HG02840 (cell line): ENCODE measurements around the gene EVI5L.
"Not testable (repeated sequence)": the region's sequence is repeated elsewhere in the genome, so short reads cannot be mapped to it uniquely, and the experiment has no call there.

ENCODE experiments used
- ATAC-seq: cut with Tn5 transposase; IDR thresholded peaks from one replicate; pipeline ENCODE4 v1.9.1; 2021; ENCODE audit warnings: mild to moderate bottlenecking, moderate library complexity, moderate number of reproducible peaks; ENCODE audit not compliant: unreplicated experiment, low FRiP score

The EVI5L gene

DNA sequence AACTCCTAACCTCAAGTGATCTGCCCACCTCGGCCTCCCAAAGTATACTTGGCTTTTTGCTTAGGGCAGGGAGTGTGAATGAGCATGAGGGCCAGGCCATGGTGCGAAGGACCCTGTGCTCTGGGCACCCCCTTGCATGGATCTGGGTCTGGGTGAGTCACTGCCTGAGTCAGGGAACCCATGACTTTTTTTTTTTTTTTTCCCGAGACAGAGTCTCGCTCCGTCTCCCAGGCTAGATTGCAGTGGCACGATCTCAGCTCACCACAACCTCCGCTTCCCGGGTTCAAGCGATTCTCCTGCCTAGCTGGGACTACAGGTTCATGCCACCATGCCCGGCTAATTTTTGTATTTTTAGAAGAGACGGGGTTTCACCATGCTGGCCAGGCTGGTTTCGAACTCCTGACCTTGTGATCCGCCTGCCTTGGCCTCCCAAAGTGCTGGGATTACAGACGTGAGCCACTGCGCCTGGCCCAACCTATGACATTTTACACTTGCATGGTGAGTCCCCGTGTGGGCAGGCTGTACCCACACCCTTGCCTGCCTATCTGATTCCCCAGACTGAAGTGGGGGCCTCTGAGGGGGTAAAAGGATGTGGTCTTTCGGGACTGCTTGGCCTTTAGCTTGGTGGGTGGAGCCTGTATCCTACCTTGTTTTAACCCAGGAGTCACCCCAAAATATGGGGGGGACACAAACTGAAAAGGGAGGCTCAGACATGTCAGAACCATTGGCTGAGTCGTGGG is 63.5 kb downstream of the EVI5L start:
- ATAC-seq, result not testable (repeated sequence)

DNA sequence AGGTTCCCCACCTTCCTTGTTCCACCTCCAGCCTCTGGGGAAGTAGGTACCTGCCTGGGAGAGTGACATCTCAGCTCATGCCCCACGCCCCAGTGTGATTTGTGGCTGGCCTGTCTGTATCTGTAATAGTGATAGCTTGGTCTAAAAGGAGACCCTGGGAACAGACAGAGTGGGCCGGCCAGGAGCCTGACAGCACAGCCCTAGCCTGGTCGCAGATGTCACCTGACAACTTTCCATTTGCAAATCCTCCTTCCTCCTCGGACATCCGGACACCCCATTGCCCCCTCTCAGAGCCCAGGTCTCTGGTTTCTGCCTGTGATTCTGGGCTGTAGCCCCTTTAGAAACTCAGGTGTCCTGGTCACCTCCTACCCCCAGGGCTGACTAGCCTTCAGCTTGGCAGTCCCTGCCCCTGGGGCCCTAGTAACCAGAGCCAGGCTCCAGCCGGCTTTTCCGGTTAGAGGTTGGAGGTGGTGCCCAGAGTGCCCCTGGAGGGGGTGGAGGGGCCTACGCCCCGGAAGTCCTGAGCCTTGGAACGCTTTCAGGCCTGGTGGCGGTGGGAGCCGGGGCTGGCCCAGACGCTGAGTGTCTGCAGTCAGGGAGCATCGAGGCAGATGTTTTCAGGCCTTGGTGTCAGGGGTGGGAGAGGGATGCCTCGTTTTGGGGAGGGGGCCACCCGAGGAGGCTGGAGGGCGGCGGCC is 64.7 kb downstream of the EVI5L start:
- ATAC-seq, result no peak

DNA sequence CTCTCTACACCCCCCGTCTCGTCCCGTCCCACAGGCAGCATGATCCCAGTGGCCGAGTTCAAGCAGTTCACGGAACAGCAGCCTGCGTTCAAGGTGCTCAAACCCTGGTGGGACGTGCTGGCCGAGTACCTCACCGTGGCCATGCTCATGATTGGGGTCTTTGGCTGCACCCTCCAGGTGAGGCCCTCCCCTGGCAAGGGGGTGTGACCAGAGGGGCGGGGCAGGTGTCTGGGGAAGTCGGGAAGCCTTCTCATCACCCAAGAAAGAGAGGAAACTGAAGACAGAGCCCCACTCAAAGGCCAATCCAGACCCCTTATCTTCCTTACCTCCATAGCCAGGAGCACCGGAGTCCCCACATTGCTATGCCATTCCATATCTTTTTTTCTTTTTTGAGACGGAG is 65.5 kb downstream of the EVI5L start:
- ATAC-seq, result no peak

DNA sequence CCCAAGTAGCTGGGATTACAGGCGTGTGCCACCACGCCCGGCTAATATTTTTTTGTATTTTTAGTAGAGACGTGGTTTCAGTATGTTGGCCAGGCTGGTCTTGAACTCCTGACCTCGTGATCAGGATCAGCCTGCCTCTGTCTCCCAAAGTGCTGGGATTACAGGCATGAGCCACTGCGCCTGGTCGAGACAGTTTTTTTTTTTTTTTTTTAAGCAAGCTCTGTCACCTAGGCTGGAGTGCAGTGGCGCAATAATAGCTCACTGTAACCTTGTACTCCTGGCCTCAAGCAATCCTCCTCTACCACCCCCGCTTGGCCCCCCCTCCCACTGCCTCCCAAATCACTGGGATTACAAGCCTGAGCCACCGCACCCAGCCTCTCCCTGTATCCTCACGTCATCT is 67.3 kb downstream of the EVI5L start:
- no peak for ATAC-seq

GRCh38 chr19:7898967-7899366 is 68.9 kb downstream of the EVI5L start:
- no peak for ATAC-seq

GRCh38 chr19:7899751-7900378 is 69.8 kb downstream of the EVI5L start:
- ATAC-seq, result no peak

GRCh38 chr19:7900401-7900870 is 70.4 kb downstream of the EVI5L start:
- no peak for ATAC-seq

GRCh38 chr19:7900931-7901330 is 70.9 kb downstream of the EVI5L start:
- no peak for ATAC-seq

DNA sequence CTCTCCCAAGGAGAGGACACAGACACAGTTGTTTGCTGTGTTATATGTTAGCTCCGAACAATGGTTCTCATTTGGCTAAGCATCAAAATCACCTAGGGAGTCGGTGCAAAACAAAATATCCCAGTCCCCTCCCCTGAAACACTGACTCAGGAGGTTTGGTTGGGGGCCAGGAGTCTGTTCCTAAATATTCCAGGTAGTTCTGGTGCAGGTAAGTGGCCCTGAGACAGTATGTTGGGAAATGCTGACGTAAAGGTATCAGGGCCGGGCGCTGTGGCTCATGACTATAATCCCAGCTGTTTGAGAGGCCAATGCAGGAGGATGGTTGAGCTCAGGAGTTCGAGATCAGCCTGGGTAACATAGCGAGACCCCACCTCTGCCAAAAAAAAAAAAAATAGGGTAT is 71.3 kb downstream of the EVI5L start:
- ATAC-seq, result no peak

- peak; percentile 0 for ATAC-seq
Observed at GRCh38 chr19:7902796-7903243, 72.8 kb downstream of the EVI5L start.

GRCh38 chr19:7903244-7904073 is 73.4 kb downstream of the EVI5L start, which contains the start of gene MAP2K7:
Gene MAP2K7 (plus strand): TSS chr19:7903877. CDS start chr19:7903945, 68 bp downstream.
- ATAC-seq, result peak; percentile 89

DNA sequence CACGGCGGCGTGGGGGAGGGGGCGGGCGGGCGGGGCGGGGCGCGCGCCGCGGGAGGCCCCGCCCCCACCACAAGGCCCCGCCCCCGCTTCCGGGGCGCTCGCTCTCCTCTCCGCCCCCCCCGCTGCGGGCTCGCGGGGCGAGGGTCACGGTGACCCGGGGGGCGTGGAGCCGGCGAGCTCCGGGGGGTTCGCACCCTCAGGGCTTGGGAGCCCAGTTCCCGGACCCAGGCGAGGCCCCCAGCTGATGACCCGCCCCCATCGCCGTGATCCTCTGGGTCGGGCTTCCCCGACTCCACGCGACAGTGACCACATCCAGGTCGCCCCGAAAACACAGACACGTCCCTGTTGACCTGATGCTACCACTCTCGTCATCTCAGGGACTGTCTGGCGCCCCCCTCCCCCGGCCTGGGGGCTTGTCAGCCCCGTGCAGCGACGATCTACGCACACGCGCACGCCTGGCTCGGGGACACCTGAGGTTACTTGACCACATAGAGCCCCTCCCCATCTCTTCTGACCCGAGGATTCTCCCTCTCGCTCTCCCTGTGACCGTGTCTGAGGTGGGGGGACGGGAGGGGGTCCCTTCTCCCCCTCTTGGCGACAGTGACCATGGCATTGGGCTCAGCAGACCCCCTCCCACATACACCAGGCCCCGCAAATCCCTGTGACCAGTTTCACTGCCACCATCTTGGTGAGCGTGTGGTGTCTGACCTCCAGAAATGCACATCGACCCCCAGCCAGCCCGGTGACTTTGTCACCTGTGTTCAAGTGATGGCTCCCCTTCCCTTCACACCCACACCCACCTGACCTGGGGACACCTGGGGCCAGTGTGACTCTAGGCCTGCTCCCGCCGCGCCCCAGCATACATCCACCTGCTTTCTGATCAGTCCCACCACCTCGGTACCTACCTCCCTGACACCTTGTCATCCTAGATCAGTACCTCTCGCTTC is 74.3 kb downstream of the EVI5L start:
- peak; percentile 37 for ATAC-seq

- ATAC-seq, result no peak
Observed at GRCh38 chr19:7905268-7905667, 75.2 kb downstream of the EVI5L start.

- no peak for ATAC-seq
Observed at GRCh38 chr19:7905859-7906258, 75.8 kb downstream of the EVI5L start.

GRCh38 chr19:7907122-7907521 is 77.1 kb downstream of the EVI5L start:
- no peak for ATAC-seq

- ATAC-seq, result no peak
Observed at GRCh38 chr19:7907544-7907943, 77.5 kb downstream of the EVI5L start.

- no peak for ATAC-seq
Observed at GRCh38 chr19:7908078-7908699, 78.2 kb downstream of the EVI5L start.

DNA sequence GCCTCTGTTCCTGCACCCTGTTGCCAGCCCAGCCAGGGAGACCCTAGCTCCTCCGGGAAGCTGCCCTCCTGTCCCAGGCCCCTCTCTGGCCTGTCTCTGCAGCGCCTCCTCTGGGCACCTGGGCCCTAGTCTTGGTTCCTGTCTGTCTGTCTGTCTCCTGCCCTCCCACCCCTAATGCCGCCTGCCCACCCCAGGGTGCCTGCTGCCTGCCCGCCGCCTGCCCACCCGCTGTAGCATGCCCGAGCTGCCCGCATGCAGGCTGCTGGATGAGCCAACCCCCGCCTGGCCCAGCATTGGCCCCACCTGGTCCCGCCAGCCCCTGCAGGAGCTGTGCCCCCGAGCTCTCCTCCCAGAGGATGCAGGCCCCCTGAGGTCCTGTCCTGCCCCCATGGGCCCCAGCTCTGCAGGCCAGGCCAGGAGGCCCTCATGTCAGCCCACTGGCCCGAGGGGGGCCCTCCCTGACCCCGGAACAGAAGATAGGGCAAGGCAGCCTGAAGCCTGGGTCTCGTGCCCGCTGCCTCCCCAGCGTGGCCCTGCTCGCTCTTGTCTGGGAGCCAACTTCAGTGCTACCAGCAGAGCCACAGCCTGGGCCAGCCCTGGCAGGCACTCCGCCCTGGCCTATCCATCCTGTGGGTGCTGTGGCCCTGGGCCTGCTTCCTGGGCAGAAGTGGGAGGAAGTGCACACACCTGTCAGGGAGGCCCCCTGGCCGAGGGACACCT is 78.9 kb downstream of the EVI5L start:
- ATAC-seq, result no peak
